Panc1 (cell line): ENCODE measurements around the gene HSPB7. TPM values are rescaled to one million over a fixed set of nuclear protein-coding genes. Genes with fewer than 3 reads are reported as not detected.
"Not testable (repeated sequence)": the region's sequence is repeated elsewhere in the genome, so short reads cannot be mapped to it uniquely, and the experiment has no call there.

Experiments
- ATAC-seq: fragments of 200-7000 bp; cut with Tn5 transposase; 2 replicates; pipeline ENCODE4 v1.9.1; 2020; ENCODE audit warnings: mild to moderate bottlenecking, moderate library complexity
- BruUV-seq: library from RNA; stranded (reverse); fragments of 400-500 nt; replicated peaks from 2 replicates; lab custom pipeline; 2021; lab: Mats Ljungman, UMichigan
- CTCF ChIA-PET: fragments of 300-600 bp; sonication (Branson Sonifier 250); formaldehyde crosslinking; loops from one replicate; lab custom pipeline; 2022; ENCODE audit warnings: antibody characterized with exemption; lab: Charles Lee
- POLR2A ChIA-PET: fragments of 300-600 bp; sonication (Branson Sonifier 250); formaldehyde crosslinking; loops from one replicate; lab custom pipeline; 2022; ENCODE audit warnings: antibody characterized with exemption; lab: Charles Lee
- DNase-seq: peaks from one replicate; pipeline ENCODE4 v3.0.0-alpha.2; 2010; ENCODE audit warnings: low read depth, low spot score
- H3K27ac ChIP-seq: 2 replicates; pipeline ENCODE4 v1.5.1; 2011; ENCODE audit warnings: mild to moderate bottlenecking, low read length, inconsistent platforms
- H3K27me3 ChIP-seq: fragments of 200-500 bp; sonication (Bioruptor generic); 2 replicates; pipeline ENCODE4 v1.6.0; 2014; ENCODE audit warnings: low read length, inconsistent platforms; ENCODE audit not compliant: control insufficient read depth, insufficient read depth
- H3K36me3 ChIP-seq: fragments of 200-500 bp; sonication (Bioruptor generic); 2 replicates; pipeline ENCODE4 v1.5.1; 2014; ENCODE audit warnings: inconsistent platforms, mild to moderate bottlenecking, low read length, moderate library complexity; ENCODE audit not compliant: control insufficient read depth, insufficient read depth
- H3K4me1 ChIP-seq: 2 replicates; pipeline ENCODE4 v1.5.1; 2011; ENCODE audit warnings: inconsistent platforms, mild to moderate bottlenecking, low read length, moderate library complexity; ENCODE audit not compliant: control insufficient read depth, insufficient read depth
- H3K4me3 ChIP-seq, 2 experiments: 2 replicates each; pipeline ENCODE4 v1.5.1; 2011 to 2012; ENCODE audit warnings: low read depth in 2 of 2, low read length in 2 of 2, mild to moderate bottlenecking in 2 of 2, inconsistent platforms in 1 of 2, moderate library complexity in 1 of 2
- H3K9me3 ChIP-seq: fragments of 200-500 bp; sonication (Bioruptor generic); 2 replicates; pipeline ENCODE4 v1.5.1; 2014; ENCODE audit warnings: low read depth, mild to moderate bottlenecking, inconsistent platforms, low read length, moderate library complexity; ENCODE audit not compliant: control insufficient read depth, insufficient read depth
- CTCF ChIP-seq: fragments of 450-650 bp; IDR thresholded peaks from 2 replicates; pipeline ENCODE4 v1.5.1; 2017; ENCODE audit warnings: mild to moderate bottlenecking
- POLR2AphosphoS5 ChIP-seq: IDR thresholded peaks from 2 replicates; pipeline ENCODE4 v1.6.1; 2012; ENCODE audit warnings: mild to moderate bottlenecking, low read depth, low read length, moderate library complexity
- REST ChIP-seq, 2 experiments: IDR thresholded peaks; 2 replicates each; pipeline ENCODE4 v1.6.1; 2011 to 2012; ENCODE audit warnings: low read depth in 2 of 2, control low read depth in 1 of 2, low read length in 1 of 2, mild to moderate bottlenecking in 1 of 2, moderate library complexity in 1 of 2; ENCODE audit not compliant: insufficient read depth in 1 of 2
- SIN3A ChIP-seq: IDR thresholded peaks from 2 replicates; pipeline ENCODE4 v1.6.1; 2012; ENCODE audit warnings: low read depth, mild to moderate bottlenecking, low read length, moderate library complexity, borderline replicate concordance; ENCODE audit not compliant: insufficient read depth
- TCF7L2 ChIP-seq: IDR thresholded peaks from 2 replicates; pipeline ENCODE4 v1.6.1; 2011; ENCODE audit warnings: mild to moderate bottlenecking, low read depth, low read length, inconsistent platforms
- in situ Hi-C: cut with HindIII; loops from 2 replicates; pipeline ENCODE4 v1.10.0; 2016; ENCODE audit warnings: low sequenced_read_pairs, low pct_unique_long_range_greater_than_20kb
- intact Hi-C: fragments of 100-400 bp; cut with micrococcal nuclease; formaldehyde crosslinking; loops from one replicate; pipeline ENCODE4 v1.10.0; 2022; ENCODE audit not compliant: unreplicated experiment
- total RNA-seq: library from RNA; stranded (reverse); gene quantifications from one replicate; pipeline ENCODE4 v1.2.1, GENCODE V29; 2021; ENCODE audit not compliant: unreplicated experiment

Gene HSPB7
- total RNA-seq, 1 experiment from 2014 or later = 0.10 TPM

- H3K4me1 ChIP-seq = peaks cover 3% of the 10 kb centered on the region; the same call in 1 of the 2 replicates
- intact Hi-C loops = no loop called here
- CTCF ChIA-PET = interaction anchor here (1.2 kb wide), 1 partner anchor 9 kb away, joined by 5 read pairs; the partner anchor contains the start of gene FAM131C
- H3K4me3 ChIP-seq = no peak overlapping the region
- no peak for TF ChIP-seq SIN3A
- H3K27ac ChIP-seq = no peak overlapping the region
- H3K36me3 ChIP-seq = no peaks in the 10 kb centered on the region
- POLR2A ChIA-PET = no interaction called here
- ATAC-seq (no peak), DNase-seq (no peak)
- H3K27me3 ChIP-seq = no peaks in the 10 kb centered on the region
- in situ Hi-C loops = no loop called here
- H3K9me3 ChIP-seq = no peaks in the 10 kb centered on the region
- no TSS peak for BruUV-seq
These were observed 46.9 kb upstream of the HSPB7 start for GRCh38 chr1:16064536-16065268.

GRCh38 chr1:16063921-16064320 is 46.1 kb upstream of the HSPB7 start:
- ChIA-PET CTCF (no interaction called here), POLR2A (no interaction called here)
- Histone ChIP-seq H3K4me1 (peaks cover 3% of the 10 kb centered on the region; the same call in 1 of the 2 replicates), H3K4me3 (no peak overlapping the region), H3K36me3 (no peaks in the 10 kb centered on the region), H3K27ac (no peak overlapping the region), H3K27me3 (no peaks in the 10 kb centered on the region), H3K9me3 (no peaks in the 10 kb centered on the region)
- no peak for ATAC-seq
- no TSS peak for BruUV-seq
- intact Hi-C loops = no loop called here
- TF ChIP-seq POLR2AphosphoS5 (no peak), TCF7L2 (no peak), REST (IDR thresholded peaks at IDR 0.05; ENCODE audit: insufficient read depth in 1 of 2, low read depth in 2 of 2, low read length in 1 of 2) (no peak), SIN3A (no peak), CTCF (no peak)
- DNase-seq = no peak
- in situ Hi-C loops = no loop called here

GRCh38 chr1:16063226-16063829 is 45.5 kb upstream of the HSPB7 start:
- intact Hi-C loops = no loop called here
- ChIA-PET CTCF (no interaction called here), POLR2A (no interaction called here)
- in situ Hi-C loops = no loop called here
- Histone ChIP-seq H3K27ac (no peak overlapping the region), H3K4me3 (no peak overlapping the region), H3K9me3 (no peaks in the 10 kb centered on the region), H3K27me3 (no peaks in the 10 kb centered on the region), H3K4me1 (no peaks in the 10 kb centered on the region), H3K36me3 (no peaks in the 10 kb centered on the region)
- no TSS peak for BruUV-seq
- DNase-seq (no peak), ATAC-seq (no peak)
- no peak for TF ChIP-seq REST (IDR thresholded peaks at IDR 0.05; ENCODE audit: insufficient read depth in 1 of 2, low read depth in 2 of 2, low read length in 1 of 2)
- no peak for TF ChIP-seq POLR2AphosphoS5

- H3K27me3 ChIP-seq, H3K4me3 ChIP-seq, H3K9me3 ChIP-seq, H3K36me3 ChIP-seq, POLR2A ChIA-PET, in situ Hi-C loops, ATAC-seq, H3K27ac ChIP-seq, H3K4me1 ChIP-seq, CTCF ChIA-PET, DNase-seq, BruUV-seq, intact Hi-C loops: not testable (repeated sequence)
These were observed 44.8 kb upstream of the HSPB7 start for GRCh38 chr1:16062687-16063075.
